ENCODE data around the gene PDIA5. TPM values are rescaled to one million over a fixed set of nuclear protein-coding genes. Genes with fewer than 3 reads are reported as not detected.

The PDIA5 gene
- total RNA-seq, 1 donor from 2014 or later: 44.2 TPM

GRCh38 chr3:123071581-123071980 lies 4.8 kb downstream of the PDIA5 start:
- DNase-seq (ENCODE audit: low spot score): no peak

GRCh38 chr3:123072152-123072551 lies 5.3 kb downstream of the PDIA5 start:
- DNase-seq (ENCODE audit: low spot score): no peak

- no peak for DNase-seq (ENCODE audit: low spot score)
These were observed 5.7 kb downstream of the PDIA5 start for GRCh38 chr3:123072564-123072963.

- no peak for DNase-seq (ENCODE audit: low spot score)
These were observed 8.5 kb downstream of the PDIA5 start for GRCh38 chr3:123075359-123075758.

GRCh38 chr3:123076112-123076495 lies 9.3 kb downstream of the PDIA5 start:
- no peak for DNase-seq (ENCODE audit: low spot score)

GRCh38 chr3:123076496-123077418 lies 9.9 kb downstream of the PDIA5 start:
- DNase-seq (ENCODE audit: low spot score): peak; percentile 75

- DNase-seq (ENCODE audit: low spot score): no peak
These were observed 11.3 kb downstream of the PDIA5 start for GRCh38 chr3:123078101-123078500.

- no peak for DNase-seq (ENCODE audit: low spot score)
These were observed 14.2 kb downstream of the PDIA5 start for GRCh38 chr3:123080864-123081562.

- DNase-seq (ENCODE audit: low spot score): no peak
These were observed 15.0 kb downstream of the PDIA5 start for GRCh38 chr3:123081718-123082369.

GRCh38 chr3:123082370-123083065 lies 15.7 kb downstream of the PDIA5 start:
- DNase-seq (ENCODE audit: low spot score): no peak

GRCh38 chr3:123083383-123084124 lies 16.7 kb downstream of the PDIA5 start:
- no peak for DNase-seq (ENCODE audit: low spot score)

- DNase-seq (ENCODE audit: low spot score): no peak
These were observed 17.4 kb downstream of the PDIA5 start for GRCh38 chr3:123084192-123084591.

GRCh38 chr3:123084738-123085237 lies 18.0 kb downstream of the PDIA5 start:
- DNase-seq (ENCODE audit: low spot score): no peak

- DNase-seq (ENCODE audit: low spot score): no peak
These were observed 18.6 kb downstream of the PDIA5 start for GRCh38 chr3:123085293-123085931.

- DNase-seq (ENCODE audit: low spot score): no peak
These were observed 19.3 kb downstream of the PDIA5 start for GRCh38 chr3:123085932-123086627.

- no peak for DNase-seq (ENCODE audit: low spot score)
These were observed 21.6 kb downstream of the PDIA5 start for GRCh38 chr3:123088387-123088786.

- DNase-seq (ENCODE audit: low spot score): peak; percentile 68
These were observed 22.9 kb downstream of the PDIA5 start for GRCh38 chr3:123089611-123090331.

- DNase-seq (ENCODE audit: low spot score): no peak
These were observed 24.1 kb downstream of the PDIA5 start for GRCh38 chr3:123090728-123091531.
